ENCODE results near the gene CSNK1D.

The CSNK1D gene

DNA sequence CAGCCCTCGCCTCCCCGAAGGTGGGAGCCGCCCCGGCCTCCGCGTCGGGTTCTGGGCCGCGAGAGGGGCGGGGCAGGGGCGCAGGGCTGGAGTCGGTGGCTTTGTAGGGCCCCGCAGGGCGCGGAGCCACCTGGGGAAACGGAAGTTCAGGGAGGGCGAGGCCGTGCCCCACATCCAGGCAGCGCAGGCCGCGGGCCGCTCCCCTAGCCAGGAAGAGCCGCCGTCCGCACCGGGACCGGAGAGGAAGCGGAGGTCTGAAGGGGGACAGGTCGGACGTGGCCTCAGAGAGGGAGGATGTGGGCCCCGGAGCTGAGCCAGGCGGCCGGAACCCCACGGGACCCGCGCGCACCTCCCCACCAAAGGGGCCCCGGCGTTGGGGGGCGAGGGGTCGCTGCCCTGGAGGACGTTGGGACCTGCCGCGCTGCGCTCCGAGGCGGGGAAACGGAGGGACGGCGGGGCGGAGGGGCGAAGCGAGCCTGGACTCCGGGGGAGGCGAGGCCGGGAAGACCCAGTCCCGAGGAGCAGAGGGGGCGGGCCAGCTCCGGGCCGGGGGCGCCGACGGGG lies 45.1 kb downstream of the CSNK1D start:
- peak overlapping the region; percentile 64 for H3K4me3 ChIP-seq (ENCODE audit: low read depth, low read length)
- TF ChIP-seq CTCF (IDR thresholded peaks at IDR 0.05; ENCODE audit: borderline replicate concordance, insufficient read depth, low read depth, low read length) = no peak

- peak overlapping the region; percentile 64 for H3K4me3 ChIP-seq (ENCODE audit: low read depth, low read length)
- TF ChIP-seq CTCF (IDR thresholded peaks at IDR 0.05; ENCODE audit: borderline replicate concordance, insufficient read depth, low read depth, low read length) = no peak
Measured at GRCh38 chr17:82227629-82228277, 45.7 kb downstream of the CSNK1D start.

DNA sequence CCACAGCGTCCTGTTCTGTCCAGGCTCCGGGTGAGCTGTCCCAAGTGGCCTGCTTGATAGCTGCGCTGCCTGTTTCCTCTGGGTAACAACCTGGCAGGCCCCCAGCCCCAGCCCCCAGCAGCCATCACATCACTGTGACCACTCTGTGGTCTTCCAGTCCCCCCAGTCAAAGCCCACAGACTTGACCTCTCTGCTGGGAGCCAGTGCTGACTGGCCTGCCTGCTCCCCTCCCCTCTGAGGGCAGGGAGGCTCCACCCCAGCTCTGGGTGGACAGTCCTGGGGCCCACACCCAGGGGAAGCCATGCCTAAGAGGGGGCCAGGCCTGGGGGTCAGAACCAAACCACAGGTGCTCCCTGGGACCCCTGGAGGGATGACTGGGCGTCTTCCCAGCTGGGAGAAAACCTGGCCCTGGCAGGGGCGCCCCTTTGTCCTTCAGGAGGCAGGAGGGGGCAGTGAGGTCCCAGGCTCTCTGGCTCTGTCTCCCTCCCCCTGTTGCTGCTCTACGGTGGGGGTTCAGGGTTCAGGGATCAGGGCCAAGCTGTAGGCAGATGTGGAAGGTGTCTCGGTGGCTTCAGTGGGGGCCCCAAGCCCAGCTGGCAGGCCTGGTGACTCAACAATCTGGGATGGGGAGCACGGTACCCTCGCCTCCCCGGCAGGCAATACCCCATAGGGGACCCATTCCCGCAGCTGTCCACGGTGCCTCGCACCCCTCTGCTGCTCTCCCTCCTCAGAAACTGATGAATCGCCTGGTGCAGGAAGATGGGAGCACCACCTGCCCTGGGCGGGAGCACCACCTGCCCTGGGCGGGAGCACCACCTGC lies 46.5 kb downstream of the CSNK1D start:
- no peak overlapping the region for H3K4me3 ChIP-seq (ENCODE audit: low read depth, low read length)
- TF ChIP-seq CTCF (IDR thresholded peaks at IDR 0.05; ENCODE audit: borderline replicate concordance, insufficient read depth, low read depth, low read length) = no peak

- no peak overlapping the region for H3K4me3 ChIP-seq (ENCODE audit: low read depth, low read length)
- no peak for TF ChIP-seq CTCF (IDR thresholded peaks at IDR 0.05; ENCODE audit: borderline replicate concordance, insufficient read depth, low read depth, low read length)
Measured at GRCh38 chr17:82226146-82226808, 47.2 kb downstream of the CSNK1D start.

GRCh38 chr17:82225368-82226029 lies 48.0 kb downstream of the CSNK1D start:
- TF ChIP-seq CTCF (IDR thresholded peaks at IDR 0.05; ENCODE audit: borderline replicate concordance, insufficient read depth, low read depth, low read length) = no peak
- H3K4me3 ChIP-seq (ENCODE audit: low read depth, low read length) = no peak overlapping the region

- no peak for TF ChIP-seq CTCF (IDR thresholded peaks at IDR 0.05; ENCODE audit: borderline replicate concordance, insufficient read depth, low read depth, low read length)
- no peak overlapping the region for H3K4me3 ChIP-seq (ENCODE audit: low read depth, low read length)
Measured at GRCh38 chr17:82224666-82225065, 48.8 kb downstream of the CSNK1D start.
